GM23338 (cell line): Measurements from ENCODE around the gene BNC2.

Experiments
- CREB1 ChIP-seq: fragments of 250-450 bp; sonication (Bioruptor Pico); IDR thresholded peaks from 2 replicates; pipeline ENCODE4 v1.5.0; 2020; ENCODE audit warnings: low read depth, mild to moderate bottlenecking, moderate library complexity
- ETS1 ChIP-seq: IDR thresholded peaks from 2 replicates; pipeline ENCODE4 v1.6.1; 2016; ENCODE audit warnings: antibody characterized with exemption
- EZH2 ChIP-seq: fragments of 200-600 bp; sonication (generic); IDR thresholded peaks from one replicate; pipeline ENCODE4 v1.8.0; 2017; ENCODE audit warnings: antibody characterized with exemption, mild to moderate bottlenecking, low read depth; ENCODE audit not compliant: unreplicated experiment
- EZH2phosphoT487 ChIP-seq: fragments of 200-600 bp; sonication (generic); IDR thresholded peaks from one replicate; pipeline ENCODE4 v1.8.1; 2018; ENCODE audit warnings: antibody characterized with exemption; ENCODE audit not compliant: unreplicated experiment
- JUNB ChIP-seq: IDR thresholded peaks from one replicate; pipeline ENCODE4 v1.6.1; 2016; ENCODE audit warnings: antibody characterized with exemption; ENCODE audit not compliant: unreplicated experiment
- NANOG ChIP-seq: IDR thresholded peaks from 2 replicates; pipeline ENCODE4 v1.6.1; 2016; ENCODE audit warnings: antibody characterized with exemption, borderline replicate concordance
- POLR2AphosphoS5 ChIP-seq: IDR thresholded peaks from 2 replicates; pipeline ENCODE4 v1.6.1; 2016; ENCODE audit warnings: antibody characterized with exemption, low read depth
- STAT1 ChIP-seq: IDR thresholded peaks from one replicate; pipeline ENCODE4 v1.6.1; 2016; ENCODE audit warnings: antibody characterized with exemption; ENCODE audit not compliant: unreplicated experiment
- ZNF331 ChIP-seq: fragments of 250-450 bp; sonication (Bioruptor Pico); IDR thresholded peaks from 2 replicates; pipeline ENCODE4 v1.5.0; 2020; ENCODE audit warnings: low read depth, mild to moderate bottlenecking, moderate library complexity
- TF ChIP-seq, protein P1 (sequence below), 2 experiments: fragments of 200-600 bp in 1 of 2; sonication (generic) in 1 of 2; conservative IDR thresholded peaks; 2 replicates each; pipeline versions ENCODE4 v1.5.1 to v1.6.1; 2016 to 2017; ENCODE audit warnings: antibody characterized with exemption in 2 of 2, low read depth in 2 of 2, mild to moderate bottlenecking in 2 of 2, moderate library complexity in 1 of 2
- TF ChIP-seq, protein P2 (sequence below): IDR thresholded peaks from one replicate; pipeline ENCODE4 v1.6.1; 2018; ENCODE audit warnings: antibody characterized with exemption; ENCODE audit not compliant: unreplicated experiment
- TF ChIP-seq, protein P3 (sequence below): fragments of 250-450 bp; sonication (Bioruptor Pico); IDR thresholded peaks from 2 replicates; pipeline ENCODE4 v1.5.0; 2020; ENCODE audit warnings: mild to moderate bottlenecking, moderate library complexity

DNA sequence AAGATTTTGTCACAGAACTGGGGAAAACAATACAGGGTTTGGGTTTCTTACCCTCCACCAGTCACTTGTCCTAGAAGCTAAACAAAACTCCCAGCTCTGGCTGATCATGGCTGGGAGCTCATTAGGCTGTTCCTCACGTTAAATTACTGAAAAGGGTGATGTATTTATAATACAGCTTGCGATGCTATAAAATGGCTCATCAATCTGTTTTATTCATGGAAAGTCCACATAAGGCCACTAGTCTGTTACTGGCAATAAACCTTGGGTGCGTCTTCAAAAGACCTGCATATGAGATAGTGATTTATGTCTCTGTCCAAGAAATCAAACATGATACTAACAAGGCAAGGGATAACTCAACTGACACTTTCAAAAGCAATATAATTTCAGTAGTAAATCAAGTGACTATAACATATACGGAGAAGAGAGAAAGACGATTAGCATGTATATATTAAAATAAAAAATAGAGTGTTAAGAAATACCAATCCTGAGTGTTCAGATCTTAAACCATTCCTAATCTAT lies 219.0 kb downstream of the BNC2 start:
- TF ChIP-seq, protein P1, sequence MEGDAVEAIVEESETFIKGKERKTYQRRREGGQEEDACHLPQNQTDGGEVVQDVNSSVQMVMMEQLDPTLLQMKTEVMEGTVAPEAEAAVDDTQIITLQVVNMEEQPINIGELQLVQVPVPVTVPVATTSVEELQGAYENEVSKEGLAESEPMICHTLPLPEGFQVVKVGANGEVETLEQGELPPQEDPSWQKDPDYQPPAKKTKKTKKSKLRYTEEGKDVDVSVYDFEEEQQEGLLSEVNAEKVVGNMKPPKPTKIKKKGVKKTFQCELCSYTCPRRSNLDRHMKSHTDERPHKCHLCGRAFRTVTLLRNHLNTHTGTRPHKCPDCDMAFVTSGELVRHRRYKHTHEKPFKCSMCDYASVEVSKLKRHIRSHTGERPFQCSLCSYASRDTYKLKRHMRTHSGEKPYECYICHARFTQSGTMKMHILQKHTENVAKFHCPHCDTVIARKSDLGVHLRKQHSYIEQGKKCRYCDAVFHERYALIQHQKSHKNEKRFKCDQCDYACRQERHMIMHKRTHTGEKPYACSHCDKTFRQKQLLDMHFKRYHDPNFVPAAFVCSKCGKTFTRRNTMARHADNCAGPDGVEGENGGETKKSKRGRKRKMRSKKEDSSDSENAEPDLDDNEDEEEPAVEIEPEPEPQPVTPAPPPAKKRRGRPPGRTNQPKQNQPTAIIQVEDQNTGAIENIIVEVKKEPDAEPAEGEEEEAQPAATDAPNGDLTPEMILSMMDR (conservative IDR thresholded peaks at IDR 0.05; ENCODE audit: low read depth in 2 of 2), result no peak
- no peak for TF ChIP-seq NANOG
- TF ChIP-seq, protein P2, sequence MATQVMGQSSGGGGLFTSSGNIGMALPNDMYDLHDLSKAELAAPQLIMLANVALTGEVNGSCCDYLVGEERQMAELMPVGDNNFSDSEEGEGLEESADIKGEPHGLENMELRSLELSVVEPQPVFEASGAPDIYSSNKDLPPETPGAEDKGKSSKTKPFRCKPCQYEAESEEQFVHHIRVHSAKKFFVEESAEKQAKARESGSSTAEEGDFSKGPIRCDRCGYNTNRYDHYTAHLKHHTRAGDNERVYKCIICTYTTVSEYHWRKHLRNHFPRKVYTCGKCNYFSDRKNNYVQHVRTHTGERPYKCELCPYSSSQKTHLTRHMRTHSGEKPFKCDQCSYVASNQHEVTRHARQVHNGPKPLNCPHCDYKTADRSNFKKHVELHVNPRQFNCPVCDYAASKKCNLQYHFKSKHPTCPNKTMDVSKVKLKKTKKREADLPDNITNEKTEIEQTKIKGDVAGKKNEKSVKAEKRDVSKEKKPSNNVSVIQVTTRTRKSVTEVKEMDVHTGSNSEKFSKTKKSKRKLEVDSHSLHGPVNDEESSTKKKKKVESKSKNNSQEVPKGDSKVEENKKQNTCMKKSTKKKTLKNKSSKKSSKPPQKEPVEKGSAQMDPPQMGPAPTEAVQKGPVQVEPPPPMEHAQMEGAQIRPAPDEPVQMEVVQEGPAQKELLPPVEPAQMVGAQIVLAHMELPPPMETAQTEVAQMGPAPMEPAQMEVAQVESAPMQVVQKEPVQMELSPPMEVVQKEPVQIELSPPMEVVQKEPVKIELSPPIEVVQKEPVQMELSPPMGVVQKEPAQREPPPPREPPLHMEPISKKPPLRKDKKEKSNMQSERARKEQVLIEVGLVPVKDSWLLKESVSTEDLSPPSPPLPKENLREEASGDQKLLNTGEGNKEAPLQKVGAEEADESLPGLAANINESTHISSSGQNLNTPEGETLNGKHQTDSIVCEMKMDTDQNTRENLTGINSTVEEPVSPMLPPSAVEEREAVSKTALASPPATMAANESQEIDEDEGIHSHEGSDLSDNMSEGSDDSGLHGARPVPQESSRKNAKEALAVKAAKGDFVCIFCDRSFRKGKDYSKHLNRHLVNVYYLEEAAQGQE, result no peak
- TF ChIP-seq EZH2, result no peak
- TF ChIP-seq CREB1 (CRISPR knock-in tag), result no peak
- TF ChIP-seq POLR2AphosphoS5, result no peak
- TF ChIP-seq ZNF331 (CRISPR knock-in tag), result no peak
- no peak for TF ChIP-seq ETS1
- TF ChIP-seq EZH2phosphoT487, result no peak
- no peak for TF ChIP-seq JUNB
- TF ChIP-seq, protein P3, sequence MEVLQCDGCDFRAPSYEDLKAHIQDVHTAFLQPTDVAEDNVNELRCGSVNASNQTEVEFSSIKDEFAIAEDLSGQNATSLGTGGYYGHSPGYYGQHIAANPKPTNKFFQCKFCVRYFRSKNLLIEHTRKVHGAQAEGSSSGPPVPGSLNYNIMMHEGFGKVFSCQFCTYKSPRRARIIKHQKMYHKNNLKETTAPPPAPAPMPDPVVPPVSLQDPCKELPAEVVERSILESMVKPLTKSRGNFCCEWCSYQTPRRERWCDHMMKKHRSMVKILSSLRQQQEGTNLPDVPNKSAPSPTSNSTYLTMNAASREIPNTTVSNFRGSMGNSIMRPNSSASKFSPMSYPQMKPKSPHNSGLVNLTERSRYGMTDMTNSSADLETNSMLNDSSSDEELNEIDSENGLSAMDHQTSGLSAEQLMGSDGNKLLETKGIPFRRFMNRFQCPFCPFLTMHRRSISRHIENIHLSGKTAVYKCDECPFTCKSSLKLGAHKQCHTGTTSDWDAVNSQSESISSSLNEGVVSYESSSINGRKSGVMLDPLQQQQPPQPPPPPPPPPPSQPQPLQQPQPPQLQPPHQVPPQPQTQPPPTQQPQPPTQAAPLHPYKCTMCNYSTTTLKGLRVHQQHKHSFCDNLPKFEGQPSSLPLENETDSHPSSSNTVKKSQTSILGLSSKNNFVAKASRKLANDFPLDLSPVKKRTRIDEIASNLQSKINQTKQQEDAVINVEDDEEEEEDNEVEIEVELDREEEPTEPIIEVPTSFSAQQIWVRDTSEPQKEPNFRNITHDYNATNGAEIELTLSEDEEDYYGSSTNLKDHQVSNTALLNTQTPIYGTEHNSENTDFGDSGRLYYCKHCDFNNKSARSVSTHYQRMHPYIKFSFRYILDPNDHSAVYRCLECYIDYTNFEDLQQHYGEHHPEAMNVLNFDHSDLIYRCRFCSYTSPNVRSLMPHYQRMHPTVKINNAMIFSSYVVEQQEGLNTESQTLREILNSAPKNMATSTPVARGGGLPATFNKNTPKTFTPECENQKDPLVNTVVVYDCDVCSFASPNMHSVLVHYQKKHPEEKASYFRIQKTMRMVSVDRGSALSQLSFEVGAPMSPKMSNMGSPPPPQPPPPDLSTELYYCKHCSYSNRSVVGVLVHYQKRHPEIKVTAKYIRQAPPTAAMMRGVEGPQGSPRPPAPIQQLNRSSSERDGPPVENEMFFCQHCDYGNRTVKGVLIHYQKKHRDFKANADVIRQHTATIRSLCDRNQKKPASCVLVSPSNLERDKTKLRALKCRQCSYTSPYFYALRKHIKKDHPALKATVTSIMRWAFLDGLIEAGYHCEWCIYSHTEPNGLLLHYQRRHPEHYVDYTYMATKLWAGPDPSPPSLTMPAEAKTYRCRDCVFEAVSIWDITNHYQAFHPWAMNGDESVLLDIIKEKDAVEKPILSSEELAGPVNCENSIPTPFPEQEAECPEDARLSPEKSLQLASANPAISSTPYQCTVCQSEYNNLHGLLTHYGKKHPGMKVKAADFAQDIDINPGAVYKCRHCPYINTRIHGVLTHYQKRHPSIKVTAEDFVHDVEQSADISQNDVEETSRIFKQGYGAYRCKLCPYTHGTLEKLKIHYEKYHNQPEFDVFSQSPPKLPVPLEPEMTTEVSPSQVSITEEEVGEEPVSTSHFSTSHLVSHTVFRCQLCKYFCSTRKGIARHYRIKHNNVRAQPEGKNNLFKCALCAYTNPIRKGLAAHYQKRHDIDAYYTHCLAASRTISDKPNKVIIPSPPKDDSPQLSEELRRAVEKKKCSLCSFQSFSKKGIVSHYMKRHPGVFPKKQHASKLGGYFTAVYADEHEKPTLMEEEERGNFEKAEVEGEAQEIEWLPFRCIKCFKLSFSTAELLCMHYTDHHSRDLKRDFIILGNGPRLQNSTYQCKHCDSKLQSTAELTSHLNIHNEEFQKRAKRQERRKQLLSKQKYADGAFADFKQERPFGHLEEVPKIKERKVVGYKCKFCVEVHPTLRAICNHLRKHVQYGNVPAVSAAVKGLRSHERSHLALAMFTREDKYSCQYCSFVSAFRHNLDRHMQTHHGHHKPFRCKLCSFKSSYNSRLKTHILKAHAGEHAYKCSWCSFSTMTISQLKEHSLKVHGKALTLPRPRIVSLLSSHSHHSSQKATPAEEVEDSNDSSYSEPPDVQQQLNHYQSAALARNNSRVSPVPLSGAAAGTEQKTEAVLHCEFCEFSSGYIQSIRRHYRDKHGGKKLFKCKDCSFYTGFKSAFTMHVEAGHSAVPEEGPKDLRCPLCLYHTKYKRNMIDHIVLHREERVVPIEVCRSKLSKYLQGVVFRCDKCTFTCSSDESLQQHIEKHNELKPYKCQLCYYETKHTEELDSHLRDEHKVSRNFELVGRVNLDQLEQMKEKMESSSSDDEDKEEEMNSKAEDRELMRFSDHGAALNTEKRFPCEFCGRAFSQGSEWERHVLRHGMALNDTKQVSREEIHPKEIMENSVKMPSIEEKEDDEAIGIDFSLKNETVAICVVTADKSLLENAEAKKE (CRISPR knock-in tag), result no peak
- TF ChIP-seq STAT1, result no peak
